Measurements from ENCODE around the gene PLXNA4.

DNA sequence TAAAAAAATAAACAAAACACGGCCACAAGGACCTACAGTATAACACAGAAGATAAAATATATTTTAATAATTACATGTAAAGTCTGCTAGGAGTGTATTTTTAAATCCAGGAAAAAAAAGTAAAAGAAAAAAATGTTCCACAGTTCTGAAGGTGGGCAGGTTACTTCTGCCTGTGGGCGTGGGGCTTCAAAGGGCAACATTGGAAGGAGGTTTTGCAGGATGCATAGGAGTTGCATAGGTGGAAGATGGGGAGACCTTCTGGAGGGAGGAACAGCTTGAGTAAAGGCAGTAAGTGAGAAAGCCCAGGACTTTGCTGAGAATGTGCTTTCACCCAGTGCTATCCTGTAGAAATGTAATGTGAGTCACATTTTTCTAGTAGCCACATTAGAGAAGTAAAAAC, 37.5 kb upstream of the PLXNA4 start:
- TF ChIP-seq, protein P1, sequence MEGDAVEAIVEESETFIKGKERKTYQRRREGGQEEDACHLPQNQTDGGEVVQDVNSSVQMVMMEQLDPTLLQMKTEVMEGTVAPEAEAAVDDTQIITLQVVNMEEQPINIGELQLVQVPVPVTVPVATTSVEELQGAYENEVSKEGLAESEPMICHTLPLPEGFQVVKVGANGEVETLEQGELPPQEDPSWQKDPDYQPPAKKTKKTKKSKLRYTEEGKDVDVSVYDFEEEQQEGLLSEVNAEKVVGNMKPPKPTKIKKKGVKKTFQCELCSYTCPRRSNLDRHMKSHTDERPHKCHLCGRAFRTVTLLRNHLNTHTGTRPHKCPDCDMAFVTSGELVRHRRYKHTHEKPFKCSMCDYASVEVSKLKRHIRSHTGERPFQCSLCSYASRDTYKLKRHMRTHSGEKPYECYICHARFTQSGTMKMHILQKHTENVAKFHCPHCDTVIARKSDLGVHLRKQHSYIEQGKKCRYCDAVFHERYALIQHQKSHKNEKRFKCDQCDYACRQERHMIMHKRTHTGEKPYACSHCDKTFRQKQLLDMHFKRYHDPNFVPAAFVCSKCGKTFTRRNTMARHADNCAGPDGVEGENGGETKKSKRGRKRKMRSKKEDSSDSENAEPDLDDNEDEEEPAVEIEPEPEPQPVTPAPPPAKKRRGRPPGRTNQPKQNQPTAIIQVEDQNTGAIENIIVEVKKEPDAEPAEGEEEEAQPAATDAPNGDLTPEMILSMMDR (IDR thresholded peaks at IDR 0.05; ENCODE audit: poor library complexity), result no peak
- no peak for TF ChIP-seq EZH2 (IDR thresholded peaks at IDR 0.05; ENCODE audit: borderline replicate concordance)
- TF ChIP-seq EZH2phosphoT487 (IDR thresholded peaks at IDR 0.05; ENCODE audit: low read depth, severe bottlenecking, unreplicated experiment), result no peak

Measured in hepatocyte (in vitro differentiated cells).